Measurements from ENCODE around the gene FAM241A. TPM values are rescaled to one million over a fixed set of nuclear protein-coding genes. Genes with fewer than 3 reads are reported as not detected.
A peak's percentile ranks its signal among the peaks of the same experiment; 100 is the strongest.

The FAM241A gene
- total and polyA plus RNA-seq, 2 donors (not counting 3 experiments of a cell fraction or from before 2014, with no cell fraction given), result 3.2 to 9.1 TPM

- H3K36me3 ChIP-seq (ENCODE audit: control insufficient read depth in 2 of 2, extremely low read depth in 1 of 2, insufficient read depth in 2 of 2, low read length in 2 of 2), result no peaks in the 10 kb centered on the region
- no peak for TF ChIP-seq MYC (IDR thresholded peaks at IDR 0.05; ENCODE audit: low read depth, low read length)
- TF ChIP-seq GATA2 (IDR thresholded peaks at IDR 0.05; ENCODE audit: insufficient read depth, insufficient read length, low read depth, low read length), result no peak
- TF ChIP-seq MAX (IDR thresholded peaks at IDR 0.05; ENCODE audit: insufficient read depth, insufficient read length), result no peak
- peak; percentile 87 for TF ChIP-seq FOS (IDR thresholded peaks at IDR 0.05; ENCODE audit: borderline replicate concordance, insufficient read depth, low read length)
- TF ChIP-seq EZH2 (IDR thresholded peaks at IDR 0.05; ENCODE audit: borderline replicate concordance, low read depth, low read length, severe bottlenecking), result no peak
- TF ChIP-seq POLR2AphosphoS5 (IDR thresholded peaks at IDR 0.05; ENCODE audit: insufficient read depth, low read depth, low read length), result no peak
- peak; percentile 82 for TF ChIP-seq JUN (IDR thresholded peaks at IDR 0.05; ENCODE audit: borderline replicate concordance, insufficient read depth, insufficient read length, low read depth)
- peak; percentile 67 to 72 for TF ChIP-seq CTCF (IDR thresholded peaks at IDR 0.05; ENCODE audit: extremely low read depth in 1 of 2, insufficient read depth in 1 of 2, low read depth in 1 of 2, low read length in 2 of 2)
- no peak for TF ChIP-seq POLR2A (IDR thresholded peaks at IDR 0.05; ENCODE audit: low read depth, low read length)
- H2AFZ ChIP-seq (ENCODE audit: low read depth, low read length), result no peak overlapping the region
- H3K4me3 ChIP-seq (replicated peaks in 1 of 3; ENCODE audit: insufficient read depth in 1 of 3, low read depth in 1 of 3, low read length in 3 of 3), result no peak overlapping the region
- peak overlapping the region; percentile 40 for H3K4me2 ChIP-seq (ENCODE audit: insufficient read depth, low read length)
- FAIRE-seq, result peak; percentile 96
- H3K9me3 ChIP-seq (replicated peaks; ENCODE audit: control insufficient read depth, insufficient read depth, low read length), result no peaks in the 10 kb centered on the region
- peaks cover 33% of the 10 kb centered on the region for H3K4me1 ChIP-seq (ENCODE audit: control insufficient read depth, extremely low read depth, insufficient read depth, low read length)
- H3K27ac ChIP-seq (ENCODE audit: insufficient read depth, low read depth, low read length), result no peak overlapping the region
- ChIA-PET CTCF (interaction anchor here (0.7 to 7.0 kb wide), 9 partner anchors 10 to 175 kb away, joined by 3 to 191 read pairs (median 5); no protein-coding TSS in a partner anchor), POLR2A (no interaction called here)
- no peaks in the 10 kb centered on the region for H3K27me3 ChIP-seq (ENCODE audit: control insufficient read depth in 2 of 2, insufficient read depth in 2 of 2, low read length in 2 of 2)
- no peaks in the 10 kb centered on the region for H3K9me1 ChIP-seq (replicated peaks; ENCODE audit: control insufficient read depth, extremely low read depth, insufficient read depth, low read length)
- no TSS peak for BruUV-seq (replicated peaks)
- H4K20me1 ChIP-seq (replicated peaks; ENCODE audit: control insufficient read depth, extremely low read depth, insufficient read depth, low read length), result no peaks in the 10 kb centered on the region
- dilution Hi-C loops (cut with MboI; ENCODE audit: extremely low pct_ligation_motif_present, low sequenced_read_pairs) (no loop called here), intact Hi-C loops (cut with micrococcal nuclease) (loop anchor here (1.0 to 5.0 kb wide), 7 partner anchors 21 to 1703 kb away; no protein-coding TSS in a partner anchor)
- peak; percentile 87 for DNase-seq (ENCODE audit: low read depth, low spot score)
- peak overlapping the region; percentile 22 for H3K9ac ChIP-seq (replicated peaks; ENCODE audit: extremely low read depth, insufficient read depth, low read length)
- H3K79me2 ChIP-seq (ENCODE audit: control insufficient read depth, insufficient read depth, low read length), result peaks cover 55% of the 10 kb centered on the region
Observed at GRCh38 chr4:112234952-112235609, 89.8 kb downstream of the FAM241A start.

All from endothelial cell of umbilical vein (primary cell).